ENCODE measurements around the gene TIGAR. TPM values are rescaled to one million over a fixed set of nuclear protein-coding genes. Genes with fewer than 3 reads are reported as not detected.

TIGAR gene
- polyA plus RNA-seq, 1 donor from 2014 or later, result 10.0 TPM

DNA sequence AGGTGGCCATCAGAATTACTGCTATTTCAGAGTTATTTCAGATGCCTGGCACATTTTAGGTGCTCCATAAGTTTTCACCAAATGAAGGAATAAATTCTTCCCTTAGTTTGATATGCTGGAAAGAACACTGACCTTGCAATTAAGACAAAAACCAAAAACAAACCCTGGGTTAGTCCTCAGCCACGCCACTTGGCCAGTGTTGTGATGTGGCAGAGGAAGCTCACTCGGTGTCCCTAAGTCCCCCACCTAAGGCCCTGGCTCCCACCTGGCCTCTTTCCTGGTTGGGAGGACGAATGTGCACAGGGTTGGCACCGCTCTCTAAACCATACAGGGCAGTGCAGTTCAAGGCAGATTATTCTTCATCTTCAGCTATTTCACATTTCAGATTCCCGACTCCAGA, 72.2 kb downstream of the TIGAR start:
- H3K9me3 ChIP-seq (ENCODE audit: low read length), result no peaks in the 10 kb centered on the region
- no peaks in the 10 kb centered on the region for H3K9me2 ChIP-seq (ENCODE audit: insufficient read depth, low read length)
- no peak overlapping the region for H3K4me3 ChIP-seq (ENCODE audit: low read length)
- no peaks in the 10 kb centered on the region for H3K79me2 ChIP-seq (replicated peaks; ENCODE audit: insufficient read depth, low read length)
- H4K20me1 ChIP-seq (ENCODE audit: insufficient read depth), result no peaks in the 10 kb centered on the region
- no peak overlapping the region for H2AFZ ChIP-seq (ENCODE audit: low read depth, low read length)
- H3F3A ChIP-seq (ENCODE audit: insufficient read depth, low read length, poor library complexity, severe bottlenecking), result no peaks in the 10 kb centered on the region
- H3K9ac ChIP-seq (ENCODE audit: low read length), result no peak overlapping the region
- no peak overlapping the region for H3K4me2 ChIP-seq (ENCODE audit: low read length)
- H3K27ac ChIP-seq (ENCODE audit: low read length), result no peak overlapping the region
- no peaks in the 10 kb centered on the region for H3K27me3 ChIP-seq (ENCODE audit: insufficient read depth, low read depth, low read length)
- TF ChIP-seq MXI1 (conservative IDR thresholded peaks at IDR 0.05; ENCODE audit: poor library complexity, severe bottlenecking) (no peak), SMC3 (conservative IDR thresholded peaks at IDR 0.05; ENCODE audit: poor library complexity) (no peak), RAD21 (conservative IDR thresholded peaks at IDR 0.05) (no peak), EP300 (conservative IDR thresholded peaks at IDR 0.05; ENCODE audit: poor library complexity, severe bottlenecking) (no peak), TAF1 (IDR thresholded peaks at IDR 0.05; ENCODE audit: low read depth) (no peak), EZH2 (IDR thresholded peaks at IDR 0.05; ENCODE audit: borderline replicate concordance, insufficient read depth, low read length, poor library complexity, severe bottlenecking) (no peak), POLR2AphosphoS5 (IDR thresholded peaks at IDR 0.05) (no peak)
- TF ChIP-seq, protein P1, sequence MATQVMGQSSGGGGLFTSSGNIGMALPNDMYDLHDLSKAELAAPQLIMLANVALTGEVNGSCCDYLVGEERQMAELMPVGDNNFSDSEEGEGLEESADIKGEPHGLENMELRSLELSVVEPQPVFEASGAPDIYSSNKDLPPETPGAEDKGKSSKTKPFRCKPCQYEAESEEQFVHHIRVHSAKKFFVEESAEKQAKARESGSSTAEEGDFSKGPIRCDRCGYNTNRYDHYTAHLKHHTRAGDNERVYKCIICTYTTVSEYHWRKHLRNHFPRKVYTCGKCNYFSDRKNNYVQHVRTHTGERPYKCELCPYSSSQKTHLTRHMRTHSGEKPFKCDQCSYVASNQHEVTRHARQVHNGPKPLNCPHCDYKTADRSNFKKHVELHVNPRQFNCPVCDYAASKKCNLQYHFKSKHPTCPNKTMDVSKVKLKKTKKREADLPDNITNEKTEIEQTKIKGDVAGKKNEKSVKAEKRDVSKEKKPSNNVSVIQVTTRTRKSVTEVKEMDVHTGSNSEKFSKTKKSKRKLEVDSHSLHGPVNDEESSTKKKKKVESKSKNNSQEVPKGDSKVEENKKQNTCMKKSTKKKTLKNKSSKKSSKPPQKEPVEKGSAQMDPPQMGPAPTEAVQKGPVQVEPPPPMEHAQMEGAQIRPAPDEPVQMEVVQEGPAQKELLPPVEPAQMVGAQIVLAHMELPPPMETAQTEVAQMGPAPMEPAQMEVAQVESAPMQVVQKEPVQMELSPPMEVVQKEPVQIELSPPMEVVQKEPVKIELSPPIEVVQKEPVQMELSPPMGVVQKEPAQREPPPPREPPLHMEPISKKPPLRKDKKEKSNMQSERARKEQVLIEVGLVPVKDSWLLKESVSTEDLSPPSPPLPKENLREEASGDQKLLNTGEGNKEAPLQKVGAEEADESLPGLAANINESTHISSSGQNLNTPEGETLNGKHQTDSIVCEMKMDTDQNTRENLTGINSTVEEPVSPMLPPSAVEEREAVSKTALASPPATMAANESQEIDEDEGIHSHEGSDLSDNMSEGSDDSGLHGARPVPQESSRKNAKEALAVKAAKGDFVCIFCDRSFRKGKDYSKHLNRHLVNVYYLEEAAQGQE (IDR thresholded peaks at IDR 0.05; ENCODE audit: borderline replicate concordance), result no peak
- TF ChIP-seq, protein P2, sequence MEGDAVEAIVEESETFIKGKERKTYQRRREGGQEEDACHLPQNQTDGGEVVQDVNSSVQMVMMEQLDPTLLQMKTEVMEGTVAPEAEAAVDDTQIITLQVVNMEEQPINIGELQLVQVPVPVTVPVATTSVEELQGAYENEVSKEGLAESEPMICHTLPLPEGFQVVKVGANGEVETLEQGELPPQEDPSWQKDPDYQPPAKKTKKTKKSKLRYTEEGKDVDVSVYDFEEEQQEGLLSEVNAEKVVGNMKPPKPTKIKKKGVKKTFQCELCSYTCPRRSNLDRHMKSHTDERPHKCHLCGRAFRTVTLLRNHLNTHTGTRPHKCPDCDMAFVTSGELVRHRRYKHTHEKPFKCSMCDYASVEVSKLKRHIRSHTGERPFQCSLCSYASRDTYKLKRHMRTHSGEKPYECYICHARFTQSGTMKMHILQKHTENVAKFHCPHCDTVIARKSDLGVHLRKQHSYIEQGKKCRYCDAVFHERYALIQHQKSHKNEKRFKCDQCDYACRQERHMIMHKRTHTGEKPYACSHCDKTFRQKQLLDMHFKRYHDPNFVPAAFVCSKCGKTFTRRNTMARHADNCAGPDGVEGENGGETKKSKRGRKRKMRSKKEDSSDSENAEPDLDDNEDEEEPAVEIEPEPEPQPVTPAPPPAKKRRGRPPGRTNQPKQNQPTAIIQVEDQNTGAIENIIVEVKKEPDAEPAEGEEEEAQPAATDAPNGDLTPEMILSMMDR (IDR thresholded peaks at IDR 0.05; ENCODE audit: poor library complexity, severe bottlenecking), result no peak
- H3K36me3 ChIP-seq (ENCODE audit: insufficient read depth, low read length), result no peaks in the 10 kb centered on the region

DNA sequence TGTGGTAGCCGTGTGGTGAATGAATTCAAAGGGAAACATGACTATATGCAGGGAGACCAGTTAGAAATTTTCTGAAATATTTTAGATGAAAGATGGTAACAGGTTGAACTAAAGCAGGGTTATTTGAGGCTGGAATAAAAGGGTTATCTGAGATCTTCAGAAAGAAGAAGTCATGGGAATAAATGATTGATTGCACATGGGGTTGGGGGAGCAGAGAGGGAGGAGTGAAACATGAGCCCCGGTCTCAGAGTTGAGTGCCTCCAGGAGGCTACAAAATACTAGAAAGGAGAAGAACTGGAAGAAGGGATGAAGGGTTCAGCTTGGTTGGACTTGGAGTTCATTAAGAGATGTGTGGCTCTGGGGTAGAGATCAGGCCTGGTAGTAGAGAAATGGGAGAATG, 74.8 kb downstream of the TIGAR start:
- Histone ChIP-seq H3F3A (ENCODE audit: insufficient read depth, low read length, poor library complexity, severe bottlenecking) (no peaks in the 10 kb centered on the region), H3K36me3 (ENCODE audit: insufficient read depth, low read length) (no peaks in the 10 kb centered on the region), H2AFZ (ENCODE audit: low read depth, low read length) (no peak overlapping the region), H3K4me2 (ENCODE audit: low read length) (no peak overlapping the region), H3K27ac (ENCODE audit: low read length) (no peak overlapping the region), H3K9ac (ENCODE audit: low read length) (no peak overlapping the region), H4K20me1 (ENCODE audit: insufficient read depth) (no peaks in the 10 kb centered on the region), H3K9me2 (ENCODE audit: insufficient read depth, low read length) (no peaks in the 10 kb centered on the region), H3K79me2 (replicated peaks; ENCODE audit: insufficient read depth, low read length) (no peaks in the 10 kb centered on the region), H3K27me3 (ENCODE audit: insufficient read depth, low read depth, low read length) (no peaks in the 10 kb centered on the region), H3K4me3 (ENCODE audit: low read length) (no peak overlapping the region), H3K9me3 (ENCODE audit: low read length) (no peaks in the 10 kb centered on the region)
- TF ChIP-seq EZH2 (IDR thresholded peaks at IDR 0.05; ENCODE audit: borderline replicate concordance, insufficient read depth, low read length, poor library complexity, severe bottlenecking) (no peak), TAF1 (IDR thresholded peaks at IDR 0.05; ENCODE audit: low read depth) (no peak), MXI1 (conservative IDR thresholded peaks at IDR 0.05; ENCODE audit: poor library complexity, severe bottlenecking) (no peak), SMC3 (conservative IDR thresholded peaks at IDR 0.05; ENCODE audit: poor library complexity) (no peak), POLR2AphosphoS5 (IDR thresholded peaks at IDR 0.05) (no peak), EP300 (conservative IDR thresholded peaks at IDR 0.05; ENCODE audit: poor library complexity, severe bottlenecking) (no peak), RAD21 (conservative IDR thresholded peaks at IDR 0.05) (no peak)
- TF ChIP-seq, protein P2 (IDR thresholded peaks at IDR 0.05; ENCODE audit: poor library complexity, severe bottlenecking), result no peak
- TF ChIP-seq, protein P1 (IDR thresholded peaks at IDR 0.05; ENCODE audit: borderline replicate concordance), result no peak
